ENCODE results near the gene MKRN2OS.
"Not testable (repeated sequence)": the region's sequence is repeated elsewhere in the genome, so short reads cannot be mapped to it uniquely, and the experiment has no call there.

The MKRN2OS gene

DNA sequence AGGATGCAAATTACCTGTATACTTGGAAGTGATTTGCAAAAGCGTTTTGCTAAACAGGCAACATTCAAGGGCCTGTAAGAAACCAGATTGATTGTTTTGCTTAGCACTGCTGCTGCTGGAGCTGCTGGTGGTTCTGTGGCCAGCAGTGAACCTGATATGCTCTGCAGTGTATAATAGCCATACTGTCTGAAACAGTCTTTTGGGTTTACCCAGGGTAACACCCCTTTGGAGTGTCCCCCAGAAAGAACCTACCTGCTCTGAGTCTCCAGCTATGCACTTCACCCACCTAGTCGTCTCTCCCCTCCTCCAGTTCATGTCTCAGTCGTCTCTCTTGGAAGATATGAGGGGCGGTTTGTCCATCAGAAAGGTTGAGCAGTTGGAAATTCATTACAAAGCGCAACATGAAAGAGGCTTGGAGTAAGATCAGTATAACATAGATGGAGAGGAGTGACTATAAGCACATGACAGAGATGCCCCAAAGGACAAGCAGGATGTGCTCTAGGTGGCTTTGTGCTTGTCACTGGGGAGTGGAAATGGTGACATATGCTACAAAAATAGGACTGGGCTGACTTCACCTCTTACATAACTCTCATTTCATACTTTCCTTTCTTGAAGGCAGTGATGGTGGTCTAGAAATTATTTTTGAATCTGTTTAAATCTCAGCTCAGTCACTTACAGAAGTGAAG is 15.3 kb upstream of the MKRN2OS start:
- no peak for DNase-seq

DNA sequence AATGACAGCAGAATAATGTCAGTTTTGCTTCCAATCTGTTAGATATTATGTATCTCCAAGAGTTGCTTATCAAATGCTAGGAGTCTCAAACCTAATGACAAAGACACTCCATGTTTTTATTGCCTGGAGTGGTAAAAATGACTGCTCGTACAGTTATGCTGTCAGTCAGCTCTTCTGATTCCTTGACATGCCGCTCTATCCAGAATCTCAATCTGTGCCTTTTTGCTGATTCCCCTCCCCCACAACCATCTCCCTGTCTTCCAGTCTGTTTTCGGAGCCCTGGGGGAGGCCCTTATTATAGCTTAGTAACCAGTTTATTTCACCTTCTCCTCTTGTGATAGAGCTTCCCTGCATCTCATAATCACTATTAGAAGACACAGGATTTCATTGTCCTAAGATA is 14.2 kb upstream of the MKRN2OS start:
- no peak for DNase-seq

DNA sequence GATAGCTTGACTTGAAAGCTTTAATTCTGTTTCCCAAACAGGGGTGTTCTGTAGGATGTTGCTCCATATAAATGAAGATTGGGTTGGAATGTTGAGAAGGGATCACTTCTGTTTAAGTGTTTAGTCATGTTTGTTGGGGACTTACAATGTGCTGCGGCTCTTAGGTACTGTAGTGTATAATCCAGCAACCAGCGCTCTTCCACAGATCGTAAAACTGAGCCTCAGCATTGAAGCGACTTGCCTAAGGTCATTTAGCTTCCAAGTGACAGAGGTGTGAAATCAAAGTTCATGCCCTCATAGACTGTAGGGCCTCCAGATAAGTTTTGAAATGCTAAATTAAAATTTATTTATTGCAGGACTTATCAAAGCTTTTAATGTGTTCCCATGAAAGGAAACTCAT is 13.4 kb upstream of the MKRN2OS start:
- DNase-seq = no peak

DNA sequence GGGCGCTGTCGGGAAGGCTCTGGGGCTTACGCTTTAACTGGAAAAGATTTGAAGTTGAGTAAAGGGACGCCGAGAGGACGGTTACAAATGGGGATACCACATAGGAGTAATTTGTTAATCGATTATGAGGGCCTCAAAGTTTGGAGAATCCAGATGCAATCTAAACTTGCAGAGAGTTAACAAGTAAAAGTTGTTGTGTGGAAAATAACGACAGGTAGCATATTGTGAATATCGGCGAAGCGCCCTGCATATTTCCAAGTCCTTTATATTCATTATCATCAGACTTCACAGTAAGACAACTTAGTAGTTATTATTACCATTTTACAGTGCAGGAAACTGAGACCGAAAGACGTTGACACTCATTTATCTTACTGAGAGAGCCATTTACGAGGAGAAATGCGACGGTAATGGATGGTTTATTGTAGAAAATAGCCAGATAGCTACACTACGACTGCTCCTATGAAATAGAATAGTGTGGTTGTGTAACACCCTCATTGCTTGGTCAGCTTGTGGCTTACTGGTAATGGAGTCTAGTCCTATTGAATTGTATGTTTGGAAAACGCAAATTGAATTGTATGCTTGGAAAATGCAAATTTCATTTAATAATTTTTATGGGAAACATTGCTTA is 12.3 kb upstream of the MKRN2OS start:
- DNase-seq = no peak

DNA sequence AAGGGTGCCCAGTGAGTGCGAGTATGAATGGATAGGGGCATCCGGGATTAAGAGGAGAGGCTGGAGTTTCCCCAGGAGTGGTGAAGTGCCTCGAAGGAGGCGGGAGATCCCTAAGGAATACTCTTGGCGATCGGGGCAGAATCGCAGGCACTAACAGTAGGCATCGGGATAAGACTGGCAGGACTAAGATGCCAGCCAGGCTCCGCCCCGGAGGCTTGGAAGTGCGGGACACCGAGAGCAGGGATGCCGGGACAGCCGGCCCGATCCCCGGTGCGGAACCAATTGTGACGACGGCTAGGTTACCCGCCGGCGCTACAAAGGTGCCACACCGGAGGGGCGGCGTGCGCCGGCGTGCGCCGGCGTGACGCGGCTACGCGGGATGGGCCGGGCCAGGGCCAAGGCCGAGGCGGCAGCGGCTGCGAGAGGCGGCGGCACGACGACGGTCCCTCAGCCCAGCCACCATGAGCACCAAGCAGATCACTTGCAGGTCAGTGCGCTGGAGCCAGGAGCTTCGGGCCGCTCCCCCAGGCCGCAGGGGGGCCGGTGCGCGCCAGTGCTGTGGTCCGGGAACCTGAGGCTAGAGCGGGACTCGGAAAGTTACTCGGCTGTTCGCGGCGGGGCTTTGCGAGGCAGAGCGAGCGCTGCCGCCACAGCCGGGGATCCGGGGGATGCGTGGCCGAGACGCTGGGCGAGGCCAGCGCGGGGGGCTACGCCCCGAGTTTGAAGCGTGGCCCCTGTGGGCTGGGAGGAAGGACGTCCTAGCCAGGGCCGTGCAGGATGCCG is 11.6 kb upstream of the MKRN2OS start, which contains the start of gene MKRN2:
Gene MKRN2 (plus strand): TSS at position 398 of the 783 bp plus-strand sequence. CDS start 64 bp downstream, at position 462.
- DNase-seq = peak; percentile 49

DNA sequence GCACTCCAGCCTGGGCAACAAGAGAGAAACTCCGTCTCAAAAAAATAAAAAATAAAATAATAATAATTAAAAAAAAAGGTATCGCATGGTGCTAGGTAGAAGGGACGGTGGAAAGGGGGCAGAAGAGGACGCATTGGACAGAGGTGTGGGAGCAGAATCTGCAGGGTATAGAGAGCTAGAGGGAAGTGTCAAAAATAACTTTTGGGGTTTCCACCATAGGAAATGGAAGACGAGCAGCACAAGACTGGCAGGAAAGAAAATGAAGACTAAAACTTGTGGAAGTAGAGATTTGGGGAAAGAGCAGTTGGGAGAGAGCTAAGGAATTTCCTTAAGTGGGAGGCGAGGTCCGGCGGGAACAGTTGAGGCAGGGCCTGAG is 11.0 kb upstream of the MKRN2OS start:
- DNase-seq = no peak

DNA sequence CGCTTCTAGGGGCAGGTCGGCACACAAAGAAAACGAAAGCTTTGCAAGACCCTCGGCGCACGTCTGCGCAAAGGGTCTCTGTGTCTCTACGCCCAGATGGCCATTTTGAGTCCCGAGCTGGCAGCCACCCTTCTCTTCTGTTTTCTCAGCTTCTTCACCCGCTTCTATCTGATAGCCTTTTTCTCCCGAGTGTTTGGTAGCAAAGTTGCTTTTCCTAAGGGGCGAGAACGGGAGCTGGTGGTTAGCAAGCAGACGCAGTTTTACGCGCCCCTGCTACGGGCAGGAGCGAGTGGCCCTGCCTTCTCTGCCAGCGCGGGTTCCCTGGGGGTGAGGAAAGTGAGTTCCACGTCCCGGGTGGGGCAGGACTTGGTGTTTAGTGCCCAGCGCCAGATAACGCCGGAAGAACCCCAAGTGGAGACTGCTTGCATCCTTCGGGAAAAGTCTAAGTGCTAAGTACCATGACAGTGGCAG is 8.7 kb upstream of the MKRN2OS start:
- DNase-seq = no peak

DNA sequence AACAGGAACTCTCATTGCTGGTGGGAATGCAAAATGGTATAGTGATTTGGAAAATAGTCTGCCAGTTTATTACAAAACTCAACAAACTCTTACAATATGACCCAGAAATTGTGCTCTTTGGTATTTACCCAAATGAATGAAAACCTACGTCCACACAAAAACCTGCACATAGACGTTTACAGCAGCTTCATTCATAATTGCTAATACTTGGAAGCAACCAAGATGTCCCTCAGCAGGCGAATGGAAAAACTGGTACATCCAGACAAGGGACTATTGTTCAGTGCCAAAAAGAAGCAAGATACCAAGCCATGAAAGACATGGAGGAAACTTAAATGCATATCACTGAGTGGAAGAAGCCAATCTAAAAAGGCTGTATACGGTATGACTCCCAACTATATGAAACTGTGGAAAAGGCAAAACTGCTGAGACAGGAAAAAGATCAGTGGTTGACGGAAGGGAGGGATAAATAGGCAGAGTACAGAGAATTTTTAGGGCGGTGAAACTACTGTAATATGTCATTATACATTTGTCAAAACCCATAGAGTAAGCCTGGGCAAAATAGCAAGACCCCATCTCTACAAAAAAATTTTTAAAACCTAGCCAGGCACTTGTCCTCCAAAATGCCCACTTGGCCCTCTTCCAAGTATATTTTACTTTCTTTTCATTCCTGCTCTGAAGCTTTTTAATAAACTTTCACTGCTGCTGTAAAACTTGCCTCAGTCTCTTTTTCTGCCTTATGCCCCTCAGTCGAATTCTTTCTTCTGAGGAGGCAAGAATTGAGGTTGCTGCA is 4.9 kb upstream of the MKRN2OS start:
- DNase-seq = no peak

DNA sequence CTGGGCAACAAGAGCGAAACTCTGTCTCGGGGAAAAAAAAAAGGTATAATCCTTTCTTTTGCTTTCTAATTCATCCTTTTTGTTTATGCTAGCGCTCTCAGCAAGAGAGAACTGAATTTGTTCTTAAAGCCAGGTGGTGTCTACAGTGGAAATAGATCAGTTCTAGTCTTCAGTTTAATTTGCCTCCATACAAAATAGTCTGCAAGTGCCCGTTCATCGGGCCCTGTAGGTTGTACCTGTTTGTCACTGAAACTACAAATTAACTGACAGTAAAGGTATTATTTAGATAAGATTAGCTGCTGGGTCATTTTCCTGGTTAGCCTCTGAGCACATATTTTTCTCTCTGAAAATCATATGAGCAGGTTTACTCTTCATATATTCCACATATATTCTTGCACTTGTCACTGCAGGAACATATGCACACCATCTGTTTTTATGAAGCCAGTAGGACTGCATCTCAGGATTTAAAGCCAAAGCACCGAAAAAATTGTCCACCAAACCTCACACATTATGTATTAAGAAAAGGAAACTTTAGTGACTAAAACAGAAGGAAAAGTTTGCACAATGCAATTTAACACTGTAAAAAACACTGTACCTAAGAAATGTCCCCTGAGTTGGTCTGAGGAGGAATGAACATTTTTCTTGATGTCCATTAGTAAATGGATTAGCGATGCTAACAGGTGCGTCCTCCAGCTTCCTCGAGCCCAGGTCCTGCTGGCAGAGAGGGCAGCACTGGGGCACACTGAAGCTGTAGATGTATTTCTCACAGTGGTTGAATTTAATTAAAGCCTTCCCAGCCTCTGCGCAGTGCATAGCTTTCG is 437 bp downstream of the MKRN2OS start:
- DNase-seq = no peak

DNA sequence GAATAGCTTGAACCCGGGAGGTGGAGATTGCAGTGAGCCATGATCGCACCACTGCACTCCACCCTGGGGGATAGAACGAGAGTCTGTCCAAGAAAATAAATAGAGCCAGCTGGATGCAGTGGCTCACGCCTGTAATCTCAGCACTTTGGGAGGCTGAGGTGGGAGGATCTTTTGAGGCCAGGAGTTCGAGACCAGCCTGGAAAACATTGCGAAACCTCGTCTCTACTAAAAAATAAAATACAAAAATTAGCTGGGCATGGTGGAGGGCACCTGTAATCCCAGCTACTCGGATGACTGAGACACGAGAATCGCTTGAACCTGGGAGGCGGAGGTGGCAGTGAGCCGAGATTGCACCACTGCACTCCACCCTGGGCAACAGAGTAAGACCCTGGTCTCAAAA is 1.8 kb downstream of the MKRN2OS start:
- not testable (repeated sequence) for DNase-seq

DNA sequence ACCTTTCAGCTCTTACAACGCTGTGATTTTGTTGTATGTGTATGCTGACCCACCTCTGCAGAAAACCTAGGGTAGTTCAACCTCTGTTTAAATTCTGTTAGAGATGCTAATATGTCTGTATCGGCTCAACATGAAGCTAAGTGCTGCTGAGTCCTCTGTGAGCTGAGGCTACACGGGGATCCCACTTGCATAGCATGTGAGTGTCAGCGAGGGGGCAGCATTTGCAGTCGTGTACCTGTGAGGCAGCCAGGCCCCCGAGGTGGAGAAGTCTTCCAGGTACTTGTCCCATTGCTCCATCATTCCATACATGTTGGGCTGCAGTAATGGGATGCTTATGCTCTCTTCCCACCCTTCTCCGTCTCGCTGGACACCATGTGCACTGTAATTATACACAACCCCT is 3.7 kb downstream of the MKRN2OS start:
- DNase-seq = no peak

DNA sequence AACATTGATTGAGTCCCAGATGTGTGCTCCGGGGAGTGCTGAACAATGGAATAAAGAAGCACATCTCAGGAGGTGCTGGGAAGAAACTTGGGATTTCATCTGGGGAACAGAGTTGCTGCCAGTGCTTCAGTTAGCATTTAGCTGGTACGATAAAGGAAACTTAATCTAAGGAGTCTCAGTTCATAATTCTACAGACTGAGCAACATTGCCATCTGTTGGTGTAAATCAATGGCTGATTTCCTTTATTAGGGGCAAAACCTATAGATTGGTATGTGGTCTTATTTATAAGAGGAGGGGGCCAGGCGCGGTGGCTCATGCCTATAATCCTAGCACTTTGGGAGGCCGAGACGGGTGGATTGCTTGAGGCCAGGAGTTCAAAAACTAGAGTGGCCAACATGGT is 8.9 kb downstream of the MKRN2OS start:
- no peak for DNase-seq

DNA sequence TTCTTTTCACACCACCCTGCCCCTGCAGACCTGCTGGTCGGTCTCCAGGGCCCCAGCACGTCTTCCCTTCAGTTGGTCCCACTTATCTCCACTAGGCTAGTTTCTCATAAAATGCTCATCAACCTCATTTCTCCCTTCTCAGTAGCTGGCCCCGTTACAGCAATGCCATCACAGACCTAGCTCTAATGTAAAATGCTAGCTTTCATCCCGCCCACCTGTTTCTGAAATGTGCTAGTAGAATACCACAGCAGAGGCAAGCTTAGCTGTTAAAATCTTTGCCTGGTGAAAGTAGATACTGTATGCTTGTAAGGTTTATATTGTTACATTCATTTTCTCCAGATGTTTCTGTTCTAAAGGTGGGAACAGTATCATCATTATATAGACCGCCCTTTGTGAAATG is 13.1 kb downstream of the MKRN2OS start:
- no peak for DNase-seq

DNA sequence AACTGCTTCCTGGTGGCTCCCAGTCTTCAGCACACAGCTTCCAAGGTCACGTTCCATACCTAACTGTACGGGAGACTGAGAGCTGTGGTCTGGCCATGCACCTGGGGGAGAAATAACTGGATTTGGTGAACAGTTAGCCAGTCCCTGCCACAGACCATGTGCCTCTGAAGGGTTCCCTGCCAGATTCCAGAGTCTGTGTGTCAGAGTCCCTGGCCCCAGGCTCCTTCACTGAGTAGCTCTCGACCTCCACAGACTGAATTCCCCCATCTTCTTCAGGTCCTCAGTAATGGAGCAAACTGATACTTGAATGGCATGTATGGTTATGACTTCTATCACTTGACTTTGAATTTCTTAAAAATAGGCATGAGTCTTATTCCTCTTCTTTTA is 17.5 kb downstream of the MKRN2OS start:
- no peak for DNase-seq

DNA sequence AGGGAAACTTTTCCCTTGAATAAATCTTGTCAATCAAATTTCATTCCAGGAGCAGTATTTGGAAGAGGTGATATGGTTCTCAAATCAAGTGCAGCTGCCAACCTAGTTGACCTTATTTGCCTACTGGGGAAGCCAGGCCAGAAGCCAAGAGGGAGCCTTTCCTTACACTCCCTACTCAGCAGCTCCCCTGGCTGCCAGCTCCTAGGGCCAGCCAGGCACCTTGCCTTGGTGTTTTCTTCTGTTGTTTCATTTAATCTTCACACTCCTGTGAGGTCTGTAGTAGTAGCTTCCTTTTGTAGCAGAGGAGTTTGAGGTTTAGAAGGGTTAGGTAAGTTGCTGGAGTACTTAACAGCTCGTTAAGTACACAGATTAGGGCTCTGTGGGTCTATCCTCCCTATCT is 22.6 kb downstream of the MKRN2OS start:
- no peak for DNase-seq

DNA sequence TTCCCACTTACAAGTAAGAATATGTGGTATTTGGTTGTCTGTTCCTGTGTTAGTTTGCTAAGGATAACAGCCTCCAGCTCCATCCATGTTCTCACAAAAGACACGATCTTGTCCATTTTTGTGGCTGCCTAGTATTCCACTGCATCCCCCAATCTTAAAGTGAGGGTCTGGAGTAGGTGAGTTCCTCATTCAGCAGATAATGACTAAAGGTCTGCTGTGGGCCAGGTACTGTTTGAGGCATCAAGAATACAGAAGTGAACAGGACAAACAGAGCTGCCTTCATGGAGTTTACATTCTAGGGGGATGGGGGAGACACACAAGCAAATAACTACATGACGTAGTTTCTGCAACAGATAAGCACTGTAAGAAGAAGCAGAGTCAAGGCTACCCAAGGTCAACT is 24.3 kb downstream of the MKRN2OS start:
- DNase-seq = no peak

DNA sequence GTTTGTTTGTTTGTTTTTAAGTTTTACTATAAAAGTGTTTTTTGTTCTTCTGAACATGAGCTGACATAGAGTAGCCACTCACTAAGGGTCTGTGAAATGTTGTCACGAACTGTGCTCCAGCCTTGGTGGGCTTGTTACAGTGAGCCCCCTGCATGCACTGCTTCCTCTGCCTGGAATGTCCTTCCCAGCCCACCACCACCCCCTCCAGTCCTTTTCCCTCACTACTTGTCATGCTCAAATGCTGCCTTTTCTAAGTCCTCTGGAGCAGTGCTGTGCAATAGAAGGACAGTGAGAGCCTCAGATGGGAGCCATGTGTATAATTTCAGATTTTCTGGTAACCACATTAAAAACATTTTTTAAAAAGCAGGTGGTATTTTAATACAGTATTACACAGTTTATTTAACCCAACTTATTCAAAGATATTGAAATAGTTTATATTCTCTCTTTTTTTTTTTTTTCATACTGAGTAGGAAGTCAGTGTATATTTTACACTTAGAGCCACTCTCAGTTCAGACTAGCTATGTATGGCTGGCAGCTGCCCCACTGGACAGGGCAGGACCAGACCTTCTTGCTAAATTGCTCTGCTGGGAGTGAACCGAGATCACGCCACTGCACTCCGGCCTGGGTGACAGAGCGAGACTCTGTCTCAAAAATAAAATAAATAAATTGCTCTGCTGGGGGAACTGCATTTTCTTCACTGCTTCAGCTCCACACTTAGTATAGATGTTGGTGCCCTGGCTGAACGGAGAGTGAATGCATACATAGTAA is 26.9 kb downstream of the MKRN2OS start:
- no peak for DNase-seq

DNA sequence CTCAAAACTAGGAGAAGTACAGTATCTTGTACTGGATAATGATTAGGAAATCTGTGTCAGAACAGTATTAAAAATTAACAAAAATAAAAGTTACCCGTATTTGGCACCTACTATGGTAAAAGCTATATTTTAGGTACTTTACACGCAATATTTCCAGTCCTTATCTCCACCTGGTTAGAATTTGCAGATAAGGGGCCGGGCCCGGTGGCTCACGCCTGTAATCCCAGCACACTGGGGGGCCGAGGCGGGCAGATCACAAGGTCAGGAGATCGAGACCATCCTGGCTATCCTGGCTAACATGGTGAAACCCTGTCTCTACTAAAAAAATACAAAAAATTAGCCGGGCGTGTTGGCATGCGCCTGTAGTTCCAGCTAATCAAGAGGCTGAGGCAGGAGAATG is 28.4 kb downstream of the MKRN2OS start:
- no peak for DNase-seq

DNA sequence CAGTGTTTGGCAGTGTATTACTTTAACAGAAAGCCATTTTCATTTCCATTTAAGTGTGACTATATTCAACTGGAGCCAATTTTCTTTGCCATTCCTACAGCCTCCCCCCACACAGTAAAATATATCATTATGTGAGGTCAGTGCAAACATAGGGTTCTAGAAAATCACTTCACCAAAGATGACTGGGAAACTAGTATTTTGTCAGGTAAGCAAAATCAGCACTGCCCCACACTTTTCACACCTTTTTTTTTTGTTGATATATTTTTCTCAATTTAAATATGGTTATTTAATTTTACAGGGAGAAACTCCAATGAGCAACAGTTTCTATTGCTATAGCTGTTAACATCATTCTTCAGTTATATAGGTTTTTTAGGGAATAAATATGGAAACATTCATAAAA is 29.7 kb downstream of the MKRN2OS start:
- no peak for DNase-seq

DNA sequence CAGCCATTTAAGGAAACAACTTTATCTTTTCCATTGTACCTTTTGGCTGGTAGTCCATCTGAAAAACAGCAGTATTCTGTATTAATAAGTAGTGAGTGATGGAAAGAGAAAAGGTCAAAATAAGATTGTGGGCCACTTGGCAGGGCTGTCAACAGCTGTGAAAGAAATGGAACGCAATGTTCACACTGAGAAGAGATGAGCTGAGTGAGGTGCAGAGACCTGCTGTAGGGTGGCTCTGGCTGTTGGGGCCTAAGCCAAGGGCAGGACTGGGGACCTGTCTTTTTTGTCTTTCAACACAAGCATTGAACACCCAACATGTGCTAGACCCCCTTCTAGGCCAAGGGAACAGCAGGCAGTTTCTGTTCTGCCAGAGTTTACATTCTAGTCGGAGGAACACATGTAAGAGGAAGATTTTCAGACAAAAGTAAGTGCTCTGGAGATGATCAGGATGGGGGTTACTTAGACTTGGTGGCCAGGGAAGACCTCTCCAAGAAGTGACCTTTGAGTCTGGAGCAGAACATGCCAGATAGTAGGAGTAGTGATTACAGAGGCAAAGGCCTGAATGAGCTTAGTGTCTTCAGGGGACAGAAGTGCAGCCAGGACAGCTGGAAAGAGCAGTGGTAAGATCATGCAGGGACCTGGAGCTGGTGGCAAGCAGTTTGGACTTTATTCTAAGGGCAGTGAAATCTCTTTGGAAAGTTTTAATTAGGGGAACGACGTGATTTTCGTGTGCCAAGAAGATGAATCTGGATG is 31.4 kb downstream of the MKRN2OS start:
- DNase-seq = no peak

All from NCI-H2081 treated with DMSO at 0.1 percent for 48 hours (cell line).